HEK293 (cell line): ENCODE results near the gene APBB2.

ENCODE experiments used
- YY1 ChIP-seq: fragments of 450-650 bp; formaldehyde crosslinking; IDR thresholded peaks from 2 replicates; pipeline ENCODE4 v1.5.1; 2018; ENCODE audit warnings: missing biosample characterization, missing genetic modification characterization
- ZBTB11 ChIP-seq: fragments of 450-650 bp; formaldehyde crosslinking; conservative IDR thresholded peaks from 2 replicates; pipeline ENCODE4 v1.5.1; 2016; ENCODE audit warnings: low read depth, missing biosample characterization, missing genetic modification characterization
- TF ChIP-seq, protein P1 (sequence below): sonication (generic); formaldehyde crosslinking; IDR thresholded peaks from 2 replicates; pipeline ENCODE4 v1.8.1; 2022; ENCODE audit warnings: mild to moderate bottlenecking, moderate library complexity, missing genetic modification reagents

- no peak for TF ChIP-seq YY1
- TF ChIP-seq ZBTB11 (tag by site-specific recombination), result no peak
- TF ChIP-seq, protein P1, sequence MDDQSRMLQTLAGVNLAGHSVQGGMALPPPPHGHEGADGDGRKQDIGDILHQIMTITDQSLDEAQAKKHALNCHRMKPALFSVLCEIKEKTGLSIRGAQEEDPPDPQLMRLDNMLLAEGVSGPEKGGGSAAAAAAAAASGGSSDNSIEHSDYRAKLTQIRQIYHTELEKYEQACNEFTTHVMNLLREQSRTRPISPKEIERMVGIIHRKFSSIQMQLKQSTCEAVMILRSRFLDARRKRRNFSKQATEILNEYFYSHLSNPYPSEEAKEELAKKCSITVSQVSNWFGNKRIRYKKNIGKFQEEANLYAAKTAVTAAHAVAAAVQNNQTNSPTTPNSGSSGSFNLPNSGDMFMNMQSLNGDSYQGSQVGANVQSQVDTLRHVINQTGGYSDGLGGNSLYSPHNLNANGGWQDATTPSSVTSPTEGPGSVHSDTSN (CRISPR knock-in tag), result no peak
Observed at GRCh38 chr4:41148931-41149330, 65.4 kb downstream of the APBB2 start.
